Mesendoderm (in vitro differentiated cells): ENCODE results near the gene C5orf63.
"Not testable (repeated sequence)": the region's sequence is repeated elsewhere in the genome, so short reads cannot be mapped to it uniquely, and the experiment has no call there.

Experiments
- DNase-seq: peaks from one replicate; pipeline ENCODE4 v3.0.0; 2013
- H2AK5ac ChIP-seq: 2 replicates; pipeline ENCODE4 v1.6.1; 2013; ENCODE audit warnings: low read length, inconsistent platforms
- H2BK120ac ChIP-seq: 2 replicates; pipeline ENCODE4 v1.6.1; 2013; ENCODE audit warnings: low read depth, mild to moderate bottlenecking, low read length, moderate library complexity, mixed read lengths
- H2BK15ac ChIP-seq: replicated peaks from 2 replicates; pipeline ENCODE4 v1.6.1; 2013; ENCODE audit warnings: low read depth, mild to moderate bottlenecking, moderate library complexity
- H2BK5ac ChIP-seq: 2 replicates; pipeline ENCODE4 v1.6.1; 2013; ENCODE audit warnings: low read length, inconsistent platforms
- H3K18ac ChIP-seq: 2 replicates; pipeline ENCODE4 v1.6.1; 2013; ENCODE audit warnings: mild to moderate bottlenecking, low read length, mixed read lengths
- H3K23ac ChIP-seq: one replicate; pipeline ENCODE4 v1.6.1; 2013; ENCODE audit warnings: low read length
- H3K27ac ChIP-seq: 2 replicates; pipeline ENCODE4 v1.5.1; 2013; ENCODE audit warnings: low read depth, mild to moderate bottlenecking, inconsistent platforms, low read length, moderate library complexity
- H3K27me3 ChIP-seq: 2 replicates; pipeline ENCODE4 v1.6.1; 2013; ENCODE audit warnings: low read length, control low read depth, mild to moderate bottlenecking, inconsistent platforms; ENCODE audit not compliant: insufficient read depth, poor library complexity
- H3K36me3 ChIP-seq: 2 replicates; pipeline ENCODE4 v1.6.1; 2013; ENCODE audit warnings: low read length, inconsistent platforms; ENCODE audit not compliant: control insufficient read depth, insufficient read depth
- H3K4ac ChIP-seq: one replicate; pipeline ENCODE4 v1.6.1; 2013; ENCODE audit warnings: low read depth, mild to moderate bottlenecking, low read length, moderate library complexity
- H3K4me1 ChIP-seq: 2 replicates; pipeline ENCODE4 v1.6.1; 2013; ENCODE audit warnings: low read depth, low read length, inconsistent platforms; ENCODE audit not compliant: control insufficient read depth
- H3K4me2 ChIP-seq: 2 replicates; pipeline ENCODE4 v1.6.1; 2013; ENCODE audit warnings: low read length
- H3K4me3 ChIP-seq: 2 replicates; pipeline ENCODE4 v1.5.1; 2013; ENCODE audit warnings: mild to moderate bottlenecking, low read length
- H3K56ac ChIP-seq: one replicate; pipeline ENCODE4 v1.6.1; 2013; ENCODE audit warnings: low read length
- H3K79me1 ChIP-seq: 2 replicates; pipeline ENCODE4 v1.6.1; 2013; ENCODE audit warnings: low read length, inconsistent platforms
- H3K79me2 ChIP-seq: 2 replicates; pipeline ENCODE4 v1.6.1; 2013; ENCODE audit warnings: mild to moderate bottlenecking, low read length; ENCODE audit not compliant: control insufficient read depth, insufficient read depth
- H3K9ac ChIP-seq: 2 replicates; pipeline ENCODE4 v1.6.1; 2013; ENCODE audit warnings: low read length, inconsistent platforms
- H4K5ac ChIP-seq: one replicate; pipeline ENCODE4 v1.6.1; 2013; ENCODE audit warnings: low read length
- H4K8ac ChIP-seq: one replicate; pipeline ENCODE4 v1.6.1; 2013; ENCODE audit warnings: low read depth, mild to moderate bottlenecking, control low read depth, low read length, moderate library complexity
- WGBS: extraction: QIAGEN DNeasy Blood & Tissue Kit; methylation state at CpG from one replicate; pipeline ENCODE4 v1.1.7; 2013; ENCODE audit warnings: low lambda C conversion rate, missing lambda C conversion rate; ENCODE audit not compliant: insufficient coverage; ENCODE audit errors: extremely low coverage; 5-methylcytosine and 5-hydroxymethylcytosine counted together

C5orf63 gene

DNA sequence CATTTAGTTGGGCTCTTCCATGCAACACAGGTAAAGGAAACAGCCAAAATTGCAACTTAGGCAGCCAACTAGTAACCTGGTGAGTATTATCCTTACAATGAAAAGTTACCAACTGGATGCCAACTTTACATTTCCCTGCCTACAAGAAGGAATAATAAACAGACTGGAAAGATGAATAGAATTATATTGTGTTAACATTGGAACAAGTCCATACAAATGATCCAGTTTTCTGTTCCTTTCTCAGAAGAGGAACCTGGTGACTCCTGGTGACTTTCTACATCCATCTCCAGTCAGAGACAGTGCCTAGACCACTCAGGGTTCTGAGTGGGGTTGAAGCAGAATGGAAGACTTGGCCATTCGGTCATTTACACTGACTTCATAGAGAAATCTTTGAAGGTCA lies 63.5 kb downstream of the C5orf63 start:
- H2BK120ac ChIP-seq: no peak overlapping the region
- no peak overlapping the region for H3K4me3 ChIP-seq
- no peak overlapping the region for H3K27ac ChIP-seq
- no peak overlapping the region for H4K8ac ChIP-seq
- H3K4me1 ChIP-seq: no peaks in the 10 kb centered on the region
- H3K56ac ChIP-seq: no peak overlapping the region
- no peak overlapping the region for H3K4me2 ChIP-seq
- H3K79me1 ChIP-seq: no peaks in the 10 kb centered on the region
- H2BK5ac ChIP-seq: no peak overlapping the region
- no peaks in the 10 kb centered on the region for H3K36me3 ChIP-seq
- no peak overlapping the region for H3K9ac ChIP-seq
- H4K5ac ChIP-seq: no peak overlapping the region
- DNase-seq: no peak
- H3K4ac ChIP-seq: no peak overlapping the region
- H2BK15ac ChIP-seq: no peak overlapping the region
- WGBS: no CpG with 5 or more reads among the region's 1 CpG
- H3K27me3 ChIP-seq: no peaks in the 10 kb centered on the region
- no peak overlapping the region for H3K18ac ChIP-seq
- no peak overlapping the region for H3K23ac ChIP-seq
- H2AK5ac ChIP-seq: no peak overlapping the region
- H3K79me2 ChIP-seq: no peaks in the 10 kb centered on the region

DNA sequence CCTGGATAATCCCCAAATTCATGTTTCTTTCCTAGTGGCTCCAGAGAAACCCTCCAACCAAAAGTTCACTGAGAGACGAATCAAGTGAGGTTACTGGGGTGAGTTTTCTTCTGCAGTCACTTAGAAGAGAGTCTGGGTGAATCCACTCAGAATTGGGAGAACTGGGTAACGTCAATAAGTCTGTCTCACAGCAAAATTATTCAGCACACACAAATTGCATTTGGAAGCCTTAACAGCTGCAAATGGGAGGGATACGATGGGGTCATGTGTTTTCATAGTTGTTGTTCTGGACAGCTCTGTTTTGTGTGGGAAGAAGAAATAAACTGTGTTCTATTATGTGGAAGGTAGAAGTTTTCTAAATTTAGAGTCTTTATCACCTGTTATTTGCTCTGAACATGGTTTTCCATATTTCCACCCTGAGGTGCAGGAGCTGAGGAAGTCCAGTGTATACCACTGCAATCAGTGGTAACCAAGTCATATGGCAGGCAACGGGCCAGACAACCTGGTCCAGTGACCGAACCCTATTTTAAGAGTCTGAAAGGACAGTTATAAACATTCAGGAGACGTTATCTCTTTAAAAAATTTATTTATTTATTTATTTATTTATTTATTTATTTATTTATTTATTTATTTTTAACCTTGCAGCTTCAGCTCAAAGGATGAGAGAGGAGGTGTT lies 64.9 kb downstream of the C5orf63 start:
- Histone ChIP-seq H3K27me3 (no peaks in the 10 kb centered on the region), H2BK15ac (no peak overlapping the region), H3K36me3 (no peaks in the 10 kb centered on the region), H3K4ac (no peak overlapping the region), H2AK5ac (no peak overlapping the region), H3K4me3 (no peak overlapping the region), H2BK5ac (no peak overlapping the region), H3K79me2 (no peaks in the 10 kb centered on the region), H3K23ac (no peak overlapping the region), H3K56ac (no peak overlapping the region), H3K4me1 (no peaks in the 10 kb centered on the region), H3K4me2 (no peak overlapping the region), H4K5ac (no peak overlapping the region), H3K27ac (no peak overlapping the region), H3K18ac (no peak overlapping the region), H3K9ac (no peak overlapping the region), H4K8ac (no peak overlapping the region), H2BK120ac (no peak overlapping the region), H3K79me1 (no peaks in the 10 kb centered on the region)
- no CpG with 5 or more reads among the region's 6 CpGs for WGBS
- DNase-seq: no peak

DNA sequence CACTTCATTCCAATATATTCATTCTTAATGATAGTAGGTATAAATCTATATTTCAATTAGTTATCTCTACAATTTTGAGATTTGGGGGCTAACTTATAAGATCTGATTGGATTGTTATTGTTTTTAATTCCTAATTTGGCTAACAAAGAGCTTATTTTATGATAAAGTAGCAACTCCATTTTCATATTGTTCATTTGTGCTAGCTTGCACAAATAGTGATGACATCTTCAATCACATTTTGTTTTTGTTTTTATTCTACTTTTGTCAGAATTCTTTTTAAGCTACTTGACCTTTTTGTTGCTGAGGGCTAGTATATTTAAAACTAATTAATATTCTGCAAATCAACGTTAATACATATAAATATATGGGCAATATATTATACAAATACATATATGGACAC lies 65.8 kb downstream of the C5orf63 start:
- Histone ChIP-seq H3K9ac (no peak overlapping the region), H3K36me3 (no peaks in the 10 kb centered on the region), H2AK5ac (no peak overlapping the region), H3K23ac (no peak overlapping the region), H4K8ac (no peak overlapping the region), H3K27me3 (no peaks in the 10 kb centered on the region), H3K79me1 (no peaks in the 10 kb centered on the region), H2BK120ac (no peak overlapping the region), H2BK5ac (no peak overlapping the region), H3K27ac (no peak overlapping the region), H3K18ac (no peak overlapping the region), H3K4ac (no peak overlapping the region), H3K56ac (no peak overlapping the region), H2BK15ac (no peak overlapping the region), H4K5ac (no peak overlapping the region), H3K4me2 (no peak overlapping the region), H3K4me1 (no peaks in the 10 kb centered on the region), H3K79me2 (no peaks in the 10 kb centered on the region), H3K4me3 (no peak overlapping the region)
- DNase-seq: no peak
- whole genome bisulfite sequencing: no CpG with 5 or more reads among the region's 1 CpG

GRCh38 chr5:127006744-127007143 lies 66.6 kb downstream of the C5orf63 start:
- no peak overlapping the region for H2BK5ac ChIP-seq
- WGBS: no CpG with 5 or more reads among the region's 5 CpGs
- no peaks in the 10 kb centered on the region for H3K79me2 ChIP-seq

GRCh38 chr5:127005282-127005681 lies 68.0 kb downstream of the C5orf63 start:
- not testable (repeated sequence) for H3K56ac ChIP-seq, H3K79me2 ChIP-seq, H2AK5ac ChIP-seq, H3K4ac ChIP-seq, H3K9ac ChIP-seq, H2BK15ac ChIP-seq, DNase-seq, H3K23ac ChIP-seq, H2BK120ac ChIP-seq, H3K27me3 ChIP-seq, H3K4me1 ChIP-seq, H2BK5ac ChIP-seq, H3K27ac ChIP-seq, H4K5ac ChIP-seq, H4K8ac ChIP-seq, H3K4me2 ChIP-seq, H3K36me3 ChIP-seq, H3K18ac ChIP-seq, H3K79me1 ChIP-seq, H3K4me3 ChIP-seq
- WGBS: no CpG with 5 or more reads among the region's 3 CpGs

More at GRCh38 chr5:127006744-127007143, 66.6 kb downstream of the C5orf63 start:
- H3K23ac ChIP-seq: no peak overlapping the region
- H3K4me1 ChIP-seq: no peaks in the 10 kb centered on the region
- no peak overlapping the region for H3K4ac ChIP-seq
- H3K18ac ChIP-seq: no peak overlapping the region
- no peak overlapping the region for H2BK15ac ChIP-seq
- H3K4me2 ChIP-seq: no peak overlapping the region
- no peak overlapping the region for H3K9ac ChIP-seq
- no peak overlapping the region for H2BK120ac ChIP-seq
- no peak overlapping the region for H4K5ac ChIP-seq
- no peaks in the 10 kb centered on the region for H3K27me3 ChIP-seq
- H2AK5ac ChIP-seq: no peak overlapping the region
- H3K36me3 ChIP-seq: no peaks in the 10 kb centered on the region
- no peak overlapping the region for H4K8ac ChIP-seq
- H3K56ac ChIP-seq: no peak overlapping the region
- DNase-seq: no peak
- no peak overlapping the region for H3K27ac ChIP-seq
- H3K4me3 ChIP-seq: no peak overlapping the region
- no peaks in the 10 kb centered on the region for H3K79me1 ChIP-seq

- no peak overlapping the region for H3K27ac ChIP-seq
- H3K4ac ChIP-seq: no peak overlapping the region
- H2AK5ac ChIP-seq: no peak overlapping the region
- H2BK15ac ChIP-seq: no peak overlapping the region
- no peaks in the 10 kb centered on the region for H3K36me3 ChIP-seq
- WGBS: no CpG with 5 or more reads among the region's 3 CpGs
- no peaks in the 10 kb centered on the region for H3K79me2 ChIP-seq
- H3K18ac ChIP-seq: no peak overlapping the region
- no peak overlapping the region for H3K23ac ChIP-seq
- no peak overlapping the region for H3K9ac ChIP-seq
- no peak overlapping the region for H2BK5ac ChIP-seq
- H3K4me1 ChIP-seq: no peaks in the 10 kb centered on the region
- H3K56ac ChIP-seq: no peak overlapping the region
- H3K79me1 ChIP-seq: no peaks in the 10 kb centered on the region
- no peak overlapping the region for H3K4me2 ChIP-seq
- no peaks in the 10 kb centered on the region for H3K27me3 ChIP-seq
- no peak for DNase-seq
- no peak overlapping the region for H2BK120ac ChIP-seq
- H3K4me3 ChIP-seq: no peak overlapping the region
- no peak overlapping the region for H4K8ac ChIP-seq
- no peak overlapping the region for H4K5ac ChIP-seq
Observed at GRCh38 chr5:127004721-127005120, 68.6 kb downstream of the C5orf63 start.
